WTC11 (cell line): ENCODE data around the gene SNRNP70. TPM values are rescaled to one million over a fixed set of nuclear protein-coding genes. Genes with fewer than 3 reads are reported as not detected.
"Not testable (repeated sequence)": the region's sequence is repeated elsewhere in the genome, so short reads cannot be mapped to it uniquely, and the experiment has no call there.

Experiments used
- ATAC-seq: fragments of 200-7000 bp; cut with Tn5 transposase; 2 replicates; pipeline ENCODE4 v1.10.0; 2021; ENCODE audit warnings: mild to moderate bottlenecking, moderate library complexity
- CTCF ChIA-PET: fragments of 300-600 bp; sonication (Branson Sonifier 250); formaldehyde crosslinking; loops from one replicate; lab custom pipeline; 2021; ENCODE audit warnings: antibody characterized with exemption; lab: Charles Lee
- POLR2A ChIA-PET: fragments of 350-600 bp; sonication (Branson Sonifier 250); formaldehyde crosslinking; loops from one replicate; lab custom pipeline; 2021; ENCODE audit warnings: antibody characterized with exemption; lab: Charles Lee
- DNase-seq: peaks from one replicate; pipeline ENCODE4 v3.0.0; 2021; ENCODE audit warnings: low spot score
- H3K27ac Mint-ChIP-seq: 2 replicates; pipeline ENCODE4 v1.8.0; 2021; ENCODE audit warnings: mixed read lengths
- H3K27me3 Mint-ChIP-seq: 2 replicates; pipeline ENCODE4 v1.8.0; 2021; ENCODE audit warnings: low read depth, mild to moderate bottlenecking, moderate library complexity, mixed read lengths
- H3K36me3 Mint-ChIP-seq: 2 replicates; pipeline ENCODE4 v1.8.0; 2021; ENCODE audit warnings: mixed read lengths
- H3K4me1 Mint-ChIP-seq: 2 replicates; pipeline ENCODE4 v1.8.0; 2022; ENCODE audit warnings: mixed read lengths
- H3K4me3 Mint-ChIP-seq: 2 replicates; pipeline ENCODE4 v1.8.0; 2021; ENCODE audit warnings: mild to moderate bottlenecking, moderate library complexity, mixed read lengths
- H3K9me3 Mint-ChIP-seq: 2 replicates; pipeline ENCODE4 v1.8.0; 2021; ENCODE audit warnings: mixed read lengths
- GABPB1 ChIP-seq: sonication (generic); formaldehyde crosslinking; IDR thresholded peaks from 2 replicates; pipeline ENCODE4 v1.8.1; 2023; ENCODE audit warnings: mild to moderate bottlenecking, missing genetic modification reagents
- GTF2I ChIP-seq: fragments of 250-450 bp; sonication (Bioruptor Pico); conservative IDR thresholded peaks from 2 replicates; pipeline ENCODE4 v1.4.0; 2021; ENCODE audit warnings: mild to moderate bottlenecking
- JUN ChIP-seq: sonication (generic); formaldehyde crosslinking; IDR thresholded peaks from 2 replicates; pipeline ENCODE4 v1.8.0; 2023; ENCODE audit warnings: mild to moderate bottlenecking, missing genetic modification reagents
- NR1H2 ChIP-seq: sonication (generic); formaldehyde crosslinking; IDR thresholded peaks from 2 replicates; pipeline ENCODE4 v1.9.0; 2021; ENCODE audit warnings: mild to moderate bottlenecking, moderate library complexity, missing genetic modification reagents
- OVOL2 ChIP-seq: fragments of 250-450 bp; sonication (Bioruptor Pico); IDR thresholded peaks from 2 replicates; pipeline ENCODE4 v1.9.0; 2021; ENCODE audit warnings: mild to moderate bottlenecking, borderline replicate concordance
- RELA ChIP-seq: sonication (generic); formaldehyde crosslinking; IDR thresholded peaks from 2 replicates; pipeline ENCODE4 v1.8.1; 2022; ENCODE audit warnings: missing genetic modification reagents, mild to moderate bottlenecking, borderline replicate concordance
- ZNF219 ChIP-seq: sonication (generic); formaldehyde crosslinking; IDR thresholded peaks from 2 replicates; pipeline ENCODE4 v1.8.0; 2023; ENCODE audit warnings: missing genetic modification reagents, mild to moderate bottlenecking, borderline replicate concordance
- ZNF416 ChIP-seq: fragments of 250-450 bp; sonication (Bioruptor Pico); IDR thresholded peaks from 2 replicates; pipeline ENCODE4 v1.9.0; 2021; ENCODE audit warnings: mild to moderate bottlenecking, inconsistent platforms
- ZNF423 ChIP-seq: fragments of 250-450 bp; sonication (Bioruptor Pico); IDR thresholded peaks from 2 replicates; pipeline ENCODE4 v2.1.2; 2022; ENCODE audit warnings: mild to moderate bottlenecking, moderate library complexity
- total RNA-seq: library from RNA; stranded (reverse); gene quantifications from 3 replicates; pipeline ENCODE4 v1.2.3, GENCODE V29; 2021
- TF ChIP-seq, protein P1 (sequence below): sonication (generic); formaldehyde crosslinking; IDR thresholded peaks from 2 replicates; pipeline ENCODE4 v1.8.1; 2023; ENCODE audit warnings: mild to moderate bottlenecking, missing genetic modification reagents
- TF ChIP-seq, protein P2 (sequence below): fragments of 250-450 bp; sonication (Bioruptor Pico); IDR thresholded peaks from 2 replicates; pipeline ENCODE4 v1.9.0; 2021; ENCODE audit warnings: mild to moderate bottlenecking, borderline replicate concordance
- TF ChIP-seq, protein P3 (sequence below): sonication (generic); formaldehyde crosslinking; IDR thresholded peaks from 2 replicates; pipeline ENCODE4 v1.8.0; 2022; ENCODE audit warnings: missing genetic modification reagents
- TF ChIP-seq, protein P4 (sequence below): fragments of 250-450 bp; sonication (Bioruptor Pico); IDR thresholded peaks from 2 replicates; pipeline ENCODE4 v1.9.0; 2021; ENCODE audit warnings: mild to moderate bottlenecking
- TF ChIP-seq, protein P5 (sequence below): fragments of 250-450 bp; sonication (Bioruptor Pico); IDR thresholded peaks from 2 replicates; pipeline ENCODE4 v1.9.0; 2021; ENCODE audit warnings: mild to moderate bottlenecking
- TF ChIP-seq, protein P6 (sequence below): sonication (generic); formaldehyde crosslinking; IDR thresholded peaks from 2 replicates; pipeline ENCODE4 v1.8.1; 2023; ENCODE audit warnings: mild to moderate bottlenecking, missing genetic modification reagents, moderate library complexity

The SNRNP70 gene
- total RNA-seq, 1 experiment from 2014 or later = 266 TPM

DNA sequence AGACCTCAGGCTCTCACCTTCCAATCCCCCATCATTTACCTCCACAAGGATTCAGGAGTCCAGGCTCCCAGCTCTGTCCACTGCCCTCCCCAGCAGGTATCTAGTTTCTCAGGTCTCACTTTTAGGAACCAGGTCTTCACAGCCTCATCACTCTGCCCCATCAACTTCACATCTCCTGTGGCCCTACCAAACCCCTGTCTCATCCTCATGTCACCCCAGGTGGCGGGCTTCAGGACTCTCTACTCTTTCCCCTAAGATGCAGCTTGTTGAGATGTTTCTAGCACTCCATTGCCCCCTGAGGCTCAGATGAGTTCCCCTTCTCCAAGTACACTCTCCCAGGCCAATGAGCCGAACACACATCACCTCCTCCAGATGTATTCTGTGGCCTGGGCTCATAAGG lies 35.6 kb downstream of the SNRNP70 start:
- H3K36me3 Mint-ChIP-seq = no peaks in the 10 kb centered on the region
- TF ChIP-seq, protein P1, sequence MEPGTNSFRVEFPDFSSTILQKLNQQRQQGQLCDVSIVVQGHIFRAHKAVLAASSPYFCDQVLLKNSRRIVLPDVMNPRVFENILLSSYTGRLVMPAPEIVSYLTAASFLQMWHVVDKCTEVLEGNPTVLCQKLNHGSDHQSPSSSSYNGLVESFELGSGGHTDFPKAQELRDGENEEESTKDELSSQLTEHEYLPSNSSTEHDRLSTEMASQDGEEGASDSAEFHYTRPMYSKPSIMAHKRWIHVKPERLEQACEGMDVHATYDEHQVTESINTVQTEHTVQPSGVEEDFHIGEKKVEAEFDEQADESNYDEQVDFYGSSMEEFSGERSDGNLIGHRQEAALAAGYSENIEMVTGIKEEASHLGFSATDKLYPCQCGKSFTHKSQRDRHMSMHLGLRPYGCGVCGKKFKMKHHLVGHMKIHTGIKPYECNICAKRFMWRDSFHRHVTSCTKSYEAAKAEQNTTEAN (CRISPR knock-in tag) = no peak
- TF ChIP-seq, protein P2, sequence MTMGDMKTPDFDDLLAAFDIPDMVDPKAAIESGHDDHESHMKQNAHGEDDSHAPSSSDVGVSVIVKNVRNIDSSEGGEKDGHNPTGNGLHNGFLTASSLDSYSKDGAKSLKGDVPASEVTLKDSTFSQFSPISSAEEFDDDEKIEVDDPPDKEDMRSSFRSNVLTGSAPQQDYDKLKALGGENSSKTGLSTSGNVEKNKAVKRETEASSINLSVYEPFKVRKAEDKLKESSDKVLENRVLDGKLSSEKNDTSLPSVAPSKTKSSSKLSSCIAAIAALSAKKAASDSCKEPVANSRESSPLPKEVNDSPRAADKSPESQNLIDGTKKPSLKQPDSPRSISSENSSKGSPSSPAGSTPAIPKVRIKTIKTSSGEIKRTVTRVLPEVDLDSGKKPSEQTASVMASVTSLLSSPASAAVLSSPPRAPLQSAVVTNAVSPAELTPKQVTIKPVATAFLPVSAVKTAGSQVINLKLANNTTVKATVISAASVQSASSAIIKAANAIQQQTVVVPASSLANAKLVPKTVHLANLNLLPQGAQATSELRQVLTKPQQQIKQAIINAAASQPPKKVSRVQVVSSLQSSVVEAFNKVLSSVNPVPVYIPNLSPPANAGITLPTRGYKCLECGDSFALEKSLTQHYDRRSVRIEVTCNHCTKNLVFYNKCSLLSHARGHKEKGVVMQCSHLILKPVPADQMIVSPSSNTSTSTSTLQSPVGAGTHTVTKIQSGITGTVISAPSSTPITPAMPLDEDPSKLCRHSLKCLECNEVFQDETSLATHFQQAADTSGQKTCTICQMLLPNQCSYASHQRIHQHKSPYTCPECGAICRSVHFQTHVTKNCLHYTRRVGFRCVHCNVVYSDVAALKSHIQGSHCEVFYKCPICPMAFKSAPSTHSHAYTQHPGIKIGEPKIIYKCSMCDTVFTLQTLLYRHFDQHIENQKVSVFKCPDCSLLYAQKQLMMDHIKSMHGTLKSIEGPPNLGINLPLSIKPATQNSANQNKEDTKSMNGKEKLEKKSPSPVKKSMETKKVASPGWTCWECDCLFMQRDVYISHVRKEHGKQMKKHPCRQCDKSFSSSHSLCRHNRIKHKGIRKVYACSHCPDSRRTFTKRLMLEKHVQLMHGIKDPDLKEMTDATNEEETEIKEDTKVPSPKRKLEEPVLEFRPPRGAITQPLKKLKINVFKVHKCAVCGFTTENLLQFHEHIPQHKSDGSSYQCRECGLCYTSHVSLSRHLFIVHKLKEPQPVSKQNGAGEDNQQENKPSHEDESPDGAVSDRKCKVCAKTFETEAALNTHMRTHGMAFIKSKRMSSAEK = no peak
- no peak for TF ChIP-seq NR1H2
- no peak for TF ChIP-seq OVOL2
- TF ChIP-seq GABPB1 (CRISPR knock-in tag) = no peak
- TF ChIP-seq ZNF416 (CRISPR knock-in tag) = no peak
- no peak for TF ChIP-seq ZNF219 (CRISPR knock-in tag)
- TF ChIP-seq, protein P3, sequence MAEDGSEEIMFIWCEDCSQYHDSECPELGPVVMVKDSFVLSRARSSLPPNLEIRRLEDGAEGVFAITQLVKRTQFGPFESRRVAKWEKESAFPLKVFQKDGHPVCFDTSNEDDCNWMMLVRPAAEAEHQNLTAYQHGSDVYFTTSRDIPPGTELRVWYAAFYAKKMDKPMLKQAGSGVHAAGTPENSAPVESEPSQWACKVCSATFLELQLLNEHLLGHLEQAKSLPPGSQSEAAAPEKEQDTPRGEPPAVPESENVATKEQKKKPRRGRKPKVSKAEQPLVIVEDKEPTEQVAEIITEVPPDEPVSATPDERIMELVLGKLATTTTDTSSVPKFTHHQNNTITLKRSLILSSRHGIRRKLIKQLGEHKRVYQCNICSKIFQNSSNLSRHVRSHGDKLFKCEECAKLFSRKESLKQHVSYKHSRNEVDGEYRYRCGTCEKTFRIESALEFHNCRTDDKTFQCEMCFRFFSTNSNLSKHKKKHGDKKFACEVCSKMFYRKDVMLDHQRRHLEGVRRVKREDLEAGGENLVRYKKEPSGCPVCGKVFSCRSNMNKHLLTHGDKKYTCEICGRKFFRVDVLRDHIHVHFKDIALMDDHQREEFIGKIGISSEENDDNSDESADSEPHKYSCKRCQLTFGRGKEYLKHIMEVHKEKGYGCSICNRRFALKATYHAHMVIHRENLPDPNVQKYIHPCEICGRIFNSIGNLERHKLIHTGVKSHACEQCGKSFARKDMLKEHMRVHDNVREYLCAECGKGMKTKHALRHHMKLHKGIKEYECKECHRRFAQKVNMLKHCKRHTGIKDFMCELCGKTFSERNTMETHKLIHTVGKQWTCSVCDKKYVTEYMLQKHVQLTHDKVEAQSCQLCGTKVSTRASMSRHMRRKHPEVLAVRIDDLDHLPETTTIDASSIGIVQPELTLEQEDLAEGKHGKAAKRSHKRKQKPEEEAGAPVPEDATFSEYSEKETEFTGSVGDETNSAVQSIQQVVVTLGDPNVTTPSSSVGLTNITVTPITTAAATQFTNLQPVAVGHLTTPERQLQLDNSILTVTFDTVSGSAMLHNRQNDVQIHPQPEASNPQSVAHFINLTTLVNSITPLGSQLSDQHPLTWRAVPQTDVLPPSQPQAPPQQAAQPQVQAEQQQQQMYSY = no peak
- TF ChIP-seq, protein P4, sequence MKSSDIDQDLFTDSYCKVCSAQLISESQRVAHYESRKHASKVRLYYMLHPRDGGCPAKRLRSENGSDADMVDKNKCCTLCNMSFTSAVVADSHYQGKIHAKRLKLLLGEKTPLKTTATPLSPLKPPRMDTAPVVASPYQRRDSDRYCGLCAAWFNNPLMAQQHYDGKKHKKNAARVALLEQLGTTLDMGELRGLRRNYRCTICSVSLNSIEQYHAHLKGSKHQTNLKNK (CRISPR knock-in tag) = no peak
- no peak for TF ChIP-seq JUN (CRISPR knock-in tag)
- no peak for TF ChIP-seq GTF2I
- no peak for TF ChIP-seq ZNF423 (CRISPR knock-in tag)
- TF ChIP-seq, protein P5, sequence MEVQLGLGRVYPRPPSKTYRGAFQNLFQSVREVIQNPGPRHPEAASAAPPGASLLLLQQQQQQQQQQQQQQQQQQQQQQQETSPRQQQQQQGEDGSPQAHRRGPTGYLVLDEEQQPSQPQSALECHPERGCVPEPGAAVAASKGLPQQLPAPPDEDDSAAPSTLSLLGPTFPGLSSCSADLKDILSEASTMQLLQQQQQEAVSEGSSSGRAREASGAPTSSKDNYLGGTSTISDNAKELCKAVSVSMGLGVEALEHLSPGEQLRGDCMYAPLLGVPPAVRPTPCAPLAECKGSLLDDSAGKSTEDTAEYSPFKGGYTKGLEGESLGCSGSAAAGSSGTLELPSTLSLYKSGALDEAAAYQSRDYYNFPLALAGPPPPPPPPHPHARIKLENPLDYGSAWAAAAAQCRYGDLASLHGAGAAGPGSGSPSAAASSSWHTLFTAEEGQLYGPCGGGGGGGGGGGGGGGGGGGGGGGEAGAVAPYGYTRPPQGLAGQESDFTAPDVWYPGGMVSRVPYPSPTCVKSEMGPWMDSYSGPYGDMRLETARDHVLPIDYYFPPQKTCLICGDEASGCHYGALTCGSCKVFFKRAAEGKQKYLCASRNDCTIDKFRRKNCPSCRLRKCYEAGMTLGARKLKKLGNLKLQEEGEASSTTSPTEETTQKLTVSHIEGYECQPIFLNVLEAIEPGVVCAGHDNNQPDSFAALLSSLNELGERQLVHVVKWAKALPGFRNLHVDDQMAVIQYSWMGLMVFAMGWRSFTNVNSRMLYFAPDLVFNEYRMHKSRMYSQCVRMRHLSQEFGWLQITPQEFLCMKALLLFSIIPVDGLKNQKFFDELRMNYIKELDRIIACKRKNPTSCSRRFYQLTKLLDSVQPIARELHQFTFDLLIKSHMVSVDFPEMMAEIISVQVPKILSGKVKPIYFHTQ (CRISPR knock-in tag) = no peak
- TF ChIP-seq, protein P6, sequence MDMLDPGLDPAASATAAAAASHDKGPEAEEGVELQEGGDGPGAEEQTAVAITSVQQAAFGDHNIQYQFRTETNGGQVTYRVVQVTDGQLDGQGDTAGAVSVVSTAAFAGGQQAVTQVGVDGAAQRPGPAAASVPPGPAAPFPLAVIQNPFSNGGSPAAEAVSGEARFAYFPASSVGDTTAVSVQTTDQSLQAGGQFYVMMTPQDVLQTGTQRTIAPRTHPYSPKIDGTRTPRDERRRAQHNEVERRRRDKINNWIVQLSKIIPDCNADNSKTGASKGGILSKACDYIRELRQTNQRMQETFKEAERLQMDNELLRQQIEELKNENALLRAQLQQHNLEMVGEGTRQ (CRISPR knock-in tag) = no peak
- no peak for TF ChIP-seq RELA
- TF ChIP-seq, all 79 proteins: peak for 0
- Mint-ChIP-seq H3K4me3 (peak overlapping the region; percentile 58), H3K27me3 (peaks cover 67% of the 10 kb centered on the region), H3K9me3 (no peaks in the 10 kb centered on the region), H3K27ac (no peak overlapping the region), H3K4me1 (peaks cover 16% of the 10 kb centered on the region)
- DNase-seq = no peak
- POLR2A ChIA-PET = interaction anchor here (1.1 to 1.2 kb wide), 2 partner anchors 25 to 28 kb away, joined by 3 to 4 read pairs; no protein-coding TSS in a partner anchor
- CTCF ChIA-PET = interaction anchor here (1.0 to 2.7 kb wide), 8 partner anchors 14 to 121 kb away, joined by 4 to 18 read pairs (median 9); no protein-coding TSS in a partner anchor
- no peak for ATAC-seq

DNA sequence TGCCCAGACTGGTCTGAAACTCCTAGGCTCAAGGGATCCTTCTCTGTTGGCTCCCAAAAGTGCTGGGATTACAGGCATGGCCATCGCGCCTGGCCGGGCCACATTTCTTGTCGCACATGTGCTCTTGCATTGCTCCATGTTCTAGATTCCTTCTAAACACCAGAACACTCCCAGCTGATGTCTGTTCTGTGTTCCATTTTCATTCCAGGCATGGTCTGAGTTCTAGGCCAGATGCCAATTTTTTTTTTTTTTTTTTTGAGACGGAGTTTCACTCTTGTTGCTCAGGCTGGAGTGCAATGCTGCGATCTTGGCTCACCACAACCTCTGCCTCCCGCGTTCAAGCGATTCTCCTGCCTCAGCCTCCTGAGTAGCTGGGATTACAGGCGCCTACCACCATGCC lies 36.6 kb downstream of the SNRNP70 start:
- H3K27me3 Mint-ChIP-seq = peaks cover 65% of the 10 kb centered on the region
- POLR2A ChIA-PET = interaction anchor here (0.7 kb wide), 1 partner anchor 82 kb away, joined by 3 read pairs; no protein-coding TSS in a partner anchor
- H3K27ac Mint-ChIP-seq, H3K4me3 Mint-ChIP-seq, H3K9me3 Mint-ChIP-seq, H3K36me3 Mint-ChIP-seq, ATAC-seq, DNase-seq: not testable (repeated sequence)
- CTCF ChIA-PET = interaction anchor here (1.0 to 2.7 kb wide), 4 partner anchors 24 to 122 kb away, joined by 4 to 18 read pairs (median 10); no protein-coding TSS in a partner anchor
- H3K4me1 Mint-ChIP-seq = peaks cover 16% of the 10 kb centered on the region

DNA sequence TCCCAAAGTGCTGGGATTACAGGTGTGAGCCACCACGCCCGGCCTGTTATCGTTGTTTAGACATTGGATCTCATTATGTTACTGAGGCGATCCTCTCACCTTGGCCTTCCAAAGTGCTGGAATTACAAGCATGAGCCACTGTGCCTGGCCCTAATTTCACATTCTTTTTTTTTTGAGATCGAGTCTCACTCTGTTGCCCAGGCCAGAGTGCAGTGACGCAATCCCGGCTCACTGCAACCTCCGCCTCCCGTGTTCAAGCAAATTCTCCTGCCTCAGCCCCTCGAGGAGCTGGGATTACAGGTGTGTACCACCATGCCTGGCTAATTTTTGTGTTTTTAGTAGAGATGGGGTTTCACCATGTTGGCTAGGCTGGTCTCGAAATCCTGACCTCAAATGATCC lies 38.0 kb downstream of the SNRNP70 start:
- not testable (repeated sequence) for ATAC-seq, H3K27ac Mint-ChIP-seq, DNase-seq, H3K4me3 Mint-ChIP-seq, H3K9me3 Mint-ChIP-seq, H3K36me3 Mint-ChIP-seq
- H3K27me3 Mint-ChIP-seq = peaks cover 71% of the 10 kb centered on the region
- POLR2A ChIA-PET = interaction anchor here (0.6 kb wide), 1 partner anchor 216 kb away, joined by 6 read pairs; no protein-coding TSS in a partner anchor
- peaks cover 14% of the 10 kb centered on the region for H3K4me1 Mint-ChIP-seq
- CTCF ChIA-PET = interaction anchor here (0.8 kb wide), 1 partner anchor 102 kb away, joined by 5 read pairs; no protein-coding TSS in a partner anchor
